Large intestine (tissue), 3 donors: Measurements from ENCODE around the gene UBE2E1. TPM values are rescaled to one million over a fixed set of nuclear protein-coding genes. Genes with fewer than 3 reads are reported as not detected.
"Not testable (repeated sequence)": the region's sequence is repeated elsewhere in the genome, so short reads cannot be mapped to it uniquely, and the experiment has no call there.

Source experiments
- DNase-seq, 2 donors: peaks; one replicate each; pipeline versions ENCODE4 v3.0.0 to v3.0.0-alpha.2; 2013
- H3K27ac ChIP-seq: one replicate; pipeline ENCODE4 v1.5.1; 2013; ENCODE audit warnings: low read length
- H3K27me3 ChIP-seq: 2 replicates; pipeline ENCODE4 v1.6.1; 2013; ENCODE audit warnings: low read length; ENCODE audit not compliant: control insufficient read depth, insufficient read depth
- H3K36me3 ChIP-seq: 2 replicates; pipeline ENCODE4 v1.6.1; 2013; ENCODE audit warnings: low read length; ENCODE audit not compliant: control insufficient read depth, insufficient read depth
- H3K4me1 ChIP-seq: one replicate; pipeline ENCODE4 v1.6.1; 2013; ENCODE audit warnings: low read length; ENCODE audit not compliant: control insufficient read depth, insufficient read depth
- H3K4me3 ChIP-seq: one replicate; pipeline ENCODE4 v1.5.1; 2013; ENCODE audit warnings: low read length
- H3K9me3 ChIP-seq: one replicate; pipeline ENCODE4 v1.6.1; 2013; ENCODE audit warnings: mild to moderate bottlenecking, low read depth, low read length, moderate library complexity; ENCODE audit not compliant: control insufficient read depth
- WGBS: methylation state at CpG from one replicate; pipeline ENCODE4 v1.1.5; 2013; ENCODE audit warnings: low lambda C conversion rate; ENCODE audit not compliant: insufficient coverage; 5-methylcytosine and 5-hydroxymethylcytosine counted together
- polyA plus RNA-seq: library from polyadenylated mRNA; unstranded; fragments of 120-200 nt; gene quantifications from one replicate; pipeline ENCODE4 v1.2.1, GENCODE V29; 2013

UBE2E1 gene
- polyA plus RNA-seq, 1 donor: 120 TPM

- peaks cover 5% of the 10 kb centered on the region for H3K9me3 ChIP-seq
- peaks cover 2% of the 10 kb centered on the region for H3K36me3 ChIP-seq
- H3K27ac ChIP-seq: no peak overlapping the region
- no peaks in the 10 kb centered on the region for H3K27me3 ChIP-seq
- no peak overlapping the region for H3K4me3 ChIP-seq
- no peak for DNase-seq
- H3K4me1 ChIP-seq: peaks cover 17% of the 10 kb centered on the region
- WGBS: 100% methylated on average over 1 of the region's 1 CpG
Measured at GRCh38 chr3:23867838-23868237, 62.1 kb downstream of the UBE2E1 start.

DNA sequence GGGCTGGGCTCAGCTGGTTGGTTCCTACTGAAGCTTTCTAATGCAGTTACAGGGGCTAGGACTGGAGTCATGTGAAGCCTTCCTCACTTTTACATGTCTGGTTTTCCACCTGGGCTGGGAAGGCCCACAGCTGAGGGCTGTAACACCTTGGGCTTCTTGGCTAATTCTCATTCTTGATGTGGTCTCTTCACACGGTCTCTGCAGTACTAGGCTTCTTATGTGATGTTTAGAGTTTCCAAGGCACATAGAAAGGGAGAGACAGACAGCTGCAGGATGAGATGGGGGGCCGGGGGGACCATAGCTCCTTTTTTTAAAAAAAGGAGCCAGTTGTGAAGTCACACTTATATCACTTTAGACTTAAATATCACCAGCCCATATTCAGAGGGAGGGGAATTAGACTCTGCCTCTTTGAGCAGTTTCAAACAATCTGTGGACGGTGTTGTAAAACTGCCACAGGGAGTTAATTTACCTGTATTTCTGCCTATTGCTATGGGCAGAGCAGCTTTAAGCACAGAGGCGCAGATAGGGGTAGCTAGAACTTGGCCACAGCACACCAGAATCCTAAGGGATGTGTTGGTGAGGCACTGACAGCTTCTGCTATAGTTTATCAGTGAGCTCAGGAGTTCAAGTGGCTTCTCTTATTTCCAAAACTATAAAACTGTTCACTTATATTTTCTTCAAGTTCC lies 64.4 kb downstream of the UBE2E1 start:
- no CpG with 5 or more reads among the region's 4 CpGs for WGBS
- peaks cover 5% of the 10 kb centered on the region for H3K9me3 ChIP-seq
- DNase-seq: no peak
- no peak overlapping the region for H3K27ac ChIP-seq
- H3K4me1 ChIP-seq: peaks cover 15% of the 10 kb centered on the region
- no peak overlapping the region for H3K4me3 ChIP-seq
- peaks cover 2% of the 10 kb centered on the region for H3K36me3 ChIP-seq
- H3K27me3 ChIP-seq: no peaks in the 10 kb centered on the region

DNA sequence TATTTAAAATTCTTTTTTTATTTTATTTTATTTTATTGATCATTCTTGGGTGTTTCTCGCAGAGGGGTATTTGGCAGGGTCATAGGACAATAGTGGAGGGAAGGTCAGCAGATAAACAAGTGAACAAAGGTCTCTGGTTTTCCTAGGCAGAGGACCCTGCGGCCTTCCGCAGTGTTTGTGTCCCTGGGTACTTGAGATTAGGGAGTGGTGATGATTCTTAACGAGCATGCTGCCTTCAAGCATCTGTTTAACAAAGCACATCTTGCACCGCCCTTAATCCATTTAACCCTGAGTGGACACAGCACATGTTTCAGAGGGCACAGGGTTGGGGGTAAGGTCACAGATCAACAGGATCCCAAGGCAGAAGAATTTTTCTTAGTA lies 64.9 kb downstream of the UBE2E1 start:
- H3K36me3 ChIP-seq, H3K27me3 ChIP-seq, DNase-seq, H3K27ac ChIP-seq, H3K9me3 ChIP-seq, H3K4me3 ChIP-seq: not testable (repeated sequence)
- peaks cover 10% of the 10 kb centered on the region for H3K4me1 ChIP-seq
- WGBS: no CpG with 5 or more reads among the region's 5 CpGs

- WGBS: no CpG with 5 or more reads among the region's 34 CpGs
- H3K4me3 ChIP-seq, H3K4me1 ChIP-seq, H3K27me3 ChIP-seq, H3K27ac ChIP-seq, H3K36me3 ChIP-seq, DNase-seq, H3K9me3 ChIP-seq: not testable (repeated sequence)
Measured at GRCh38 chr3:23871361-23871760, 65.6 kb downstream of the UBE2E1 start.

DNA sequence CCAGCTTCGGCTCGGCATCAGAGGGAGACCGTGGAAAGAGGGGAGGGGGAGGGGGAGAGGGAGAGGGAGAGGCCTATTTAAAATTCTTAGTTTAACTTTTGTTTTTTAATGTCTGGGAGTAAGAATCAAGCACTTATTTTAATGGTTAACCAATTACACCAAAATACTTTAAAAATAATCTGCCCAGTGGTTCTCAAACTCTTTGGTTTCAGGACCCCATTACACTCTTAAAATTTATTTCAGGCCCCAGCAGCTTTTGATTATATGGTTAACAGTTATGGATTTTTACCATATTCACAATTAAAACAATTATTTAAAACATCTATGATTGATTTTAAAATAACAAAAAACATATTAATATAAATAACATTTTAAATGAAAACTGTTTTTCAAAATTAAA lies 66.6 kb downstream of the UBE2E1 start:
- DNase-seq: no peak
- Histone ChIP-seq H3K4me3 (no peak overlapping the region), H3K9me3 (peaks cover 5% of the 10 kb centered on the region), H3K27ac (no peak overlapping the region), H3K27me3 (no peaks in the 10 kb centered on the region), H3K4me1 (peaks cover 2% of the 10 kb centered on the region), H3K36me3 (no peaks in the 10 kb centered on the region)
- WGBS: 100% methylated on average over 1 of the region's 3 CpGs

DNA sequence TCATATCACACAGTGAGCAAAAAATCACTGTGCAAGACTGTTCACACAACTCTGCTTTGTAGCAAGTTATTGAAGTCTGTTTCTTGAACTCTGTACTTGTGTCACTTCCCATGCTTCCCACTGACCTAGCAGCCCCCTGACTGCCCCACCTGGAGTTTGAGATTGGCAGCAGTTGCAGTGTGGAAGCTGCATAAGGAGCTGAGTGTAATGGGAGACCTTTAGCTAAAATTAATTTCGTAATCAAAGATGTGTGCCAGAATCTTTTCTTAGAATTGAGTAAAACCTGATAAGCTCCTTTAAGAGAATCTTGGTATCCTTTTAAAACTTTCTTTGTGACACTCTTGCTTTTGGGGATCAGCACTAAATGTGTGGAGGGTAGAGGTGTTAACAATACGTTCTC lies 68.2 kb downstream of the UBE2E1 start:
- no CpG with 5 or more reads among the region's 2 CpGs for WGBS
- Histone ChIP-seq H3K27me3 (no peaks in the 10 kb centered on the region), H3K9me3 (peaks cover 5% of the 10 kb centered on the region), H3K4me3 (no peak overlapping the region), H3K27ac (no peak overlapping the region), H3K36me3 (peaks cover 2% of the 10 kb centered on the region), H3K4me1 (peaks cover 2% of the 10 kb centered on the region)
- no peak for DNase-seq

DNA sequence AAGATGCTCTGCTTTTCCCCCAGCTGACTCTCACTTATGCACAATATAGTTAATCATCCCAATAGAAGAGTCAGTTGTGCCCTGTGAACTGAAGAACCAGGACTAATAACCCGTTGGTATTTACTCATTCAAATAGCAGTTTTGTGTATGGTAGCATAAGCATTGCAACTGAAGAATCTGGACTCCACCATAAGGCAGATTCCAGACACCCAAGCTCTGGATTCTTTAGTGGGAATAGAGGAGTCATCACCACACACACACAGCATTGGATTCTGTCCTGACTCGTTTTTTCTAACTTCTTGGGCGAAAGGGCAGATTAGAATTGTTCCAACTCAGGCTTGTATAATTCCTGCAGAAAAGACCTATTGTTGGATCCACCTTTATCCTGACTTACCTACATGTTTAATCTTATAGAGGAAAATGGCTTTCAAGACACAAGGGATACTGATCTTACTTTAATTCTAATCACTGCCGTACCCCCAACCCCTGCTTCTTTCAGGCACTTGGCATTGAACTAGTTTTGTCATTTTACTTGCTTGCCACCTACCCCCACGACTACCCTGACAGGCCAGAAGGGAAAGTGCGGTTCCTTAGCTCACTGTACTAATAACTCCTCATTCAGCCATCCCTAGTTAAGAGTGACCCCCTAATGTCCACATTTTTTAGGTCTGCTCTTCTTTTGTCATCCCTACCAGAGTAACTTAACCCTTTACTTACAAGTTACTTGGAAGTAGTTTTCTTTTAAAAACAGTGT lies 68.8 kb downstream of the UBE2E1 start:
- DNase-seq: no peak
- WGBS: no CpG with 5 or more reads among the region's 6 CpGs

GRCh38 chr3:23875113-23875725 lies 69.5 kb downstream of the UBE2E1 start:
- Histone ChIP-seq H3K27me3 (no peaks in the 10 kb centered on the region), H3K4me1 (no peaks in the 10 kb centered on the region), H3K36me3 (peaks cover 2% of the 10 kb centered on the region), H3K9me3 (peaks cover 5% of the 10 kb centered on the region), H3K4me3 (no peak overlapping the region), H3K27ac (no peak overlapping the region)
- 100% methylated on average over 1 of the region's 4 CpGs for WGBS
- no peak for DNase-seq

More for the DNA sequence above, 68.8 kb downstream of the UBE2E1 start:
- no peak overlapping the region for H3K27ac ChIP-seq
- H3K4me1 ChIP-seq: peaks cover 2% of the 10 kb centered on the region
- peaks cover 5% of the 10 kb centered on the region for H3K9me3 ChIP-seq
- H3K27me3 ChIP-seq: no peaks in the 10 kb centered on the region
- peaks cover 2% of the 10 kb centered on the region for H3K36me3 ChIP-seq
- no peak overlapping the region for H3K4me3 ChIP-seq

DNA sequence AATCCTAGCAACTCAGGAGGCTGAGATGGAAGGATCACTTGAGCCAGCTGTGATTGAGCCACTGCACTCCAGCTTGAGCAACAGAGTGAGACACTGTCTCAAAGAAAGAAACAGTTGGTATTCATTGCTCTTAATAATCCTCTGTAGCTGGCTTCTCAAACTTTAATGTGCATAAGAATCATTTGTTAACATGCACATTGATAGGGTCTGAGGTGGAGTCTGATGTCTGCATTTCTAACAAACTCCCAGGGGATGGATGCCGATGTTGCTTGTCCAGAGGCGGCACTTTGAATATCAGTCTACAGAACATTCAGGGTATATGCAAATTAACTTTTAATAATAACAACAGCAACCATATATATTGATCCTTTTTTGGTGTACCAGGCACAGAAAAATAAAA lies 71.2 kb downstream of the UBE2E1 start:
- no peak overlapping the region for H3K4me3 ChIP-seq
- H3K27me3 ChIP-seq: no peaks in the 10 kb centered on the region
- H3K36me3 ChIP-seq: peaks cover 4% of the 10 kb centered on the region
- H3K9me3 ChIP-seq: peaks cover 4% of the 10 kb centered on the region
- DNase-seq: no peak
- WGBS: no CpG with 5 or more reads among the region's 2 CpGs
- H3K27ac ChIP-seq: no peak overlapping the region
- H3K4me1 ChIP-seq: no peaks in the 10 kb centered on the region

GRCh38 chr3:23877329-23877980 lies 71.7 kb downstream of the UBE2E1 start:
- DNase-seq: no peak
- WGBS: 80% methylated on average over 1 of the region's 5 CpGs
- peaks cover 2% of the 10 kb centered on the region for H3K9me3 ChIP-seq

More at GRCh38 chr3:23877329-23877980, 71.7 kb downstream of the UBE2E1 start:
- H3K4me1 ChIP-seq: no peaks in the 10 kb centered on the region
- H3K27me3 ChIP-seq: no peaks in the 10 kb centered on the region
- peaks cover 8% of the 10 kb centered on the region for H3K36me3 ChIP-seq
- no peak overlapping the region for H3K27ac ChIP-seq
- no peak overlapping the region for H3K4me3 ChIP-seq
